A549 (cell line): ENCODE data around the gene GMDS.

Experiments
- POLR2A ChIP-seq: IDR thresholded peaks from 2 replicates; pipeline ENCODE4 v1.6.1; 2012; ENCODE audit warnings: mild to moderate bottlenecking, low read length
- TF ChIP-seq, protein P1 (sequence below): fragments of 200-600 bp; sonication (generic); IDR thresholded peaks from 2 replicates; pipeline ENCODE4 v1.6.1; 2016; ENCODE audit warnings: antibody characterized with exemption, mild to moderate bottlenecking, moderate library complexity

DNA sequence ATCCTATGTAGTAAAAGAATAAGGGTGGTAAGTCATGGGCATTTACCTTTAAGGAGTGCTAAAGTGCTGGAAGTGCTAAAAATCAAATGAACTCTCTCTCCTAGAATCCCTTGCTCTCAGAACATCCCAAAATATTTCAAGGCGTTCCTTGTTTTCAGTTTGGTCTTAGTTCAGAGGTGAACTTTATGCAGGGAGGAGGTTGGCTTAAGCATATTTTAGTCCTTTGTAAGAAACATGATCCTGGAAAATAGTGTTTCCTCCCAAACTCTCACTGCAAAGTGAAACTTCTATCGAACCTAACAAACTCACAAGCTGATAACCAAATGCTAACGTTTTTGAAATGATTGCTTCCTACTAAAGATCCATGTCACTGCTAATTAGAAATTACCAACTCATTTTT, 404.3 kb downstream of the GMDS start:
- TF ChIP-seq, protein P1, sequence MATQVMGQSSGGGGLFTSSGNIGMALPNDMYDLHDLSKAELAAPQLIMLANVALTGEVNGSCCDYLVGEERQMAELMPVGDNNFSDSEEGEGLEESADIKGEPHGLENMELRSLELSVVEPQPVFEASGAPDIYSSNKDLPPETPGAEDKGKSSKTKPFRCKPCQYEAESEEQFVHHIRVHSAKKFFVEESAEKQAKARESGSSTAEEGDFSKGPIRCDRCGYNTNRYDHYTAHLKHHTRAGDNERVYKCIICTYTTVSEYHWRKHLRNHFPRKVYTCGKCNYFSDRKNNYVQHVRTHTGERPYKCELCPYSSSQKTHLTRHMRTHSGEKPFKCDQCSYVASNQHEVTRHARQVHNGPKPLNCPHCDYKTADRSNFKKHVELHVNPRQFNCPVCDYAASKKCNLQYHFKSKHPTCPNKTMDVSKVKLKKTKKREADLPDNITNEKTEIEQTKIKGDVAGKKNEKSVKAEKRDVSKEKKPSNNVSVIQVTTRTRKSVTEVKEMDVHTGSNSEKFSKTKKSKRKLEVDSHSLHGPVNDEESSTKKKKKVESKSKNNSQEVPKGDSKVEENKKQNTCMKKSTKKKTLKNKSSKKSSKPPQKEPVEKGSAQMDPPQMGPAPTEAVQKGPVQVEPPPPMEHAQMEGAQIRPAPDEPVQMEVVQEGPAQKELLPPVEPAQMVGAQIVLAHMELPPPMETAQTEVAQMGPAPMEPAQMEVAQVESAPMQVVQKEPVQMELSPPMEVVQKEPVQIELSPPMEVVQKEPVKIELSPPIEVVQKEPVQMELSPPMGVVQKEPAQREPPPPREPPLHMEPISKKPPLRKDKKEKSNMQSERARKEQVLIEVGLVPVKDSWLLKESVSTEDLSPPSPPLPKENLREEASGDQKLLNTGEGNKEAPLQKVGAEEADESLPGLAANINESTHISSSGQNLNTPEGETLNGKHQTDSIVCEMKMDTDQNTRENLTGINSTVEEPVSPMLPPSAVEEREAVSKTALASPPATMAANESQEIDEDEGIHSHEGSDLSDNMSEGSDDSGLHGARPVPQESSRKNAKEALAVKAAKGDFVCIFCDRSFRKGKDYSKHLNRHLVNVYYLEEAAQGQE, result no peak
- TF ChIP-seq POLR2A, result no peak
